Neural progenitor cell (in vitro differentiated cells): ENCODE measurements around the gene TGFB1. TPM values are rescaled to one million over a fixed set of nuclear protein-coding genes. Genes with fewer than 3 reads are reported as not detected.

Source experiments
- DNase-seq: peaks from one replicate; pipeline ENCODE4 v3.0.0-alpha.2; 2016; ENCODE audit warnings: low spot score
- H2AFZ ChIP-seq: fragments of 200-600 bp; sonication (generic); replicated peaks from 2 replicates; pipeline ENCODE4 v1.6.1; 2016; ENCODE audit warnings: antibody characterized with exemption
- H3F3A ChIP-seq: fragments of 200-600 bp; sonication (generic); 2 replicates; pipeline ENCODE4 v1.6.1; 2016; ENCODE audit warnings: antibody characterized with exemption, low read depth
- H3K27ac ChIP-seq: fragments of 200-600 bp; sonication (generic); 2 replicates; pipeline ENCODE4 v1.5.1; 2016; ENCODE audit warnings: mild to moderate bottlenecking
- H3K27me3 ChIP-seq: fragments of 200-600 bp; sonication (generic); 2 replicates; pipeline ENCODE4 v1.6.1; 2016; ENCODE audit warnings: mild to moderate bottlenecking, moderate library complexity
- H3K36me3 ChIP-seq: fragments of 200-600 bp; sonication (generic); 2 replicates; pipeline ENCODE4 v1.5.1; 2016
- H3K4me1 ChIP-seq: fragments of 200-600 bp; sonication (generic); 2 replicates; pipeline ENCODE4 v1.6.1; 2016; ENCODE audit warnings: mixed run types
- H3K4me2 ChIP-seq: fragments of 200-600 bp; sonication (generic); 2 replicates; pipeline ENCODE4 v1.6.1; 2016
- H3K4me3 ChIP-seq: fragments of 200-600 bp; sonication (generic); 2 replicates; pipeline ENCODE4 v1.5.1; 2016
- H3K79me2 ChIP-seq: fragments of 200-600 bp; sonication (generic); 2 replicates; pipeline ENCODE4 v1.6.1; 2016; ENCODE audit warnings: low read depth
- H3K9ac ChIP-seq: fragments of 200-600 bp; sonication (generic); 2 replicates; pipeline ENCODE4 v1.6.1; 2016
- H3K9me3 ChIP-seq: fragments of 200-600 bp; sonication (generic); 2 replicates; pipeline ENCODE4 v1.5.1; 2016; ENCODE audit warnings: low read depth
- H4K20me1 ChIP-seq: fragments of 200-600 bp; sonication (generic); 2 replicates; pipeline ENCODE4 v1.6.1; 2016; ENCODE audit warnings: low read depth
- H3K27ac Mint-ChIP-seq: 3 replicates; pipeline ENCODE4 v1.8.0; 2021; ENCODE audit warnings: mixed read lengths
- H3K27me3 Mint-ChIP-seq: 2 replicates; pipeline ENCODE4 v1.8.0; 2022; ENCODE audit warnings: low read depth, mild to moderate bottlenecking, inconsistent platforms, moderate library complexity, mixed read lengths; ENCODE audit not compliant: insufficient read depth
- H3K36me3 Mint-ChIP-seq: 3 replicates; pipeline ENCODE4 v1.8.0; 2021; ENCODE audit warnings: mixed read lengths
- H3K4me1 Mint-ChIP-seq: 3 replicates; pipeline ENCODE4 v1.8.0; 2021; ENCODE audit warnings: mixed read lengths
- H3K4me3 Mint-ChIP-seq: 3 replicates; pipeline ENCODE4 v1.8.0; 2021; ENCODE audit warnings: mild to moderate bottlenecking, moderate library complexity, mixed read lengths
- H3K9me3 Mint-ChIP-seq: 3 replicates; pipeline ENCODE4 v1.8.0; 2020; ENCODE audit warnings: mixed read lengths
- CTCF ChIP-seq: fragments of 200-600 bp; sonication (generic); IDR thresholded peaks from 2 replicates; pipeline ENCODE4 v1.5.1; 2017; ENCODE audit warnings: antibody characterized with exemption, mild to moderate bottlenecking
- EZH2 ChIP-seq: fragments of 200-600 bp; sonication (generic); IDR thresholded peaks from 2 replicates; pipeline ENCODE4 v1.6.1; 2017; ENCODE audit warnings: antibody characterized with exemption, mild to moderate bottlenecking, moderate library complexity
- EZH2phosphoT487 ChIP-seq: fragments of 200-600 bp; sonication (generic); IDR thresholded peaks from 2 replicates; pipeline ENCODE4 v1.6.1; 2017; ENCODE audit warnings: antibody characterized with exemption
- total RNA-seq: library from RNA; depleted of rRNA; stranded (reverse); fragments of >200 nt; gene quantifications from 2 replicates; pipeline ENCODE4 v1.2.3, GENCODE V29; 2015; ENCODE audit warnings: low replicate concordance

Gene TGFB1
- total RNA-seq, 1 donor from 2014 or later, result 0.65 TPM

GRCh38 chr19:41332000-41332399 is 21.7 kb downstream of the TGFB1 start:
- no peak overlapping the region for H3K4me3 Mint-ChIP-seq
- TF ChIP-seq EZH2 (no peak), CTCF (no peak), EZH2phosphoT487 (no peak)
- Histone ChIP-seq H3F3A (no peaks in the 10 kb centered on the region), H3K9ac (no peak overlapping the region), H4K20me1 (no peaks in the 10 kb centered on the region), H3K27ac (no peak overlapping the region), H3K4me1 (no peaks in the 10 kb centered on the region), H3K27me3 (no peaks in the 10 kb centered on the region), H2AFZ (no peak overlapping the region), H3K4me2 (no peak overlapping the region), H3K79me2 (no peaks in the 10 kb centered on the region), H3K9me3 (no peaks in the 10 kb centered on the region), H3K4me3 (no peak overlapping the region), H3K36me3 (no peaks in the 10 kb centered on the region)
- peaks cover 9% of the 10 kb centered on the region for H3K4me1 Mint-ChIP-seq
- no peak for DNase-seq
- H3K9me3 Mint-ChIP-seq, result no peaks in the 10 kb centered on the region
- no peaks in the 10 kb centered on the region for H3K36me3 Mint-ChIP-seq
- no peak overlapping the region for H3K27ac Mint-ChIP-seq
- H3K27me3 Mint-ChIP-seq, result peaks cover 10% of the 10 kb centered on the region

- no peak for DNase-seq
- Histone ChIP-seq H3K36me3 (no peaks in the 10 kb centered on the region), H3K27ac (no peak overlapping the region), H3F3A (no peaks in the 10 kb centered on the region), H2AFZ (no peak overlapping the region), H3K4me1 (no peaks in the 10 kb centered on the region), H3K27me3 (peaks cover 5% of the 10 kb centered on the region), H3K9me3 (no peaks in the 10 kb centered on the region), H3K79me2 (no peaks in the 10 kb centered on the region), H3K4me3 (no peak overlapping the region), H4K20me1 (no peaks in the 10 kb centered on the region), H3K4me2 (no peak overlapping the region), H3K9ac (no peak overlapping the region)
- Mint-ChIP-seq H3K9me3 (no peaks in the 10 kb centered on the region), H3K36me3 (no peaks in the 10 kb centered on the region), H3K4me3 (no peak overlapping the region), H3K27ac (no peak overlapping the region), H3K4me1 (peaks cover 18% of the 10 kb centered on the region), H3K27me3 (peaks cover 12% of the 10 kb centered on the region)
- no peak for TF ChIP-seq CTCF
- TF ChIP-seq EZH2phosphoT487, result no peak
- no peak for TF ChIP-seq EZH2
Observed at GRCh38 chr19:41330946-41331678, 22.6 kb downstream of the TGFB1 start.

GRCh38 chr19:41330481-41330880 is 23.2 kb downstream of the TGFB1 start:
- Mint-ChIP-seq H3K4me1 (peaks cover 21% of the 10 kb centered on the region), H3K27ac (no peak overlapping the region)

More at GRCh38 chr19:41330481-41330880, 23.2 kb downstream of the TGFB1 start:
- H3K79me2 ChIP-seq, result no peaks in the 10 kb centered on the region
- H4K20me1 ChIP-seq, result no peaks in the 10 kb centered on the region
- no peak for TF ChIP-seq EZH2phosphoT487
- no peak for TF ChIP-seq CTCF
- no peak for TF ChIP-seq EZH2
- Mint-ChIP-seq H3K36me3 (no peaks in the 10 kb centered on the region), H3K4me3 (no peak overlapping the region), H3K9me3 (no peaks in the 10 kb centered on the region), H3K27me3 (peaks cover 12% of the 10 kb centered on the region)
- H3K4me3 ChIP-seq, result no peak overlapping the region
- no peaks in the 10 kb centered on the region for H3F3A ChIP-seq
- no peak overlapping the region for H2AFZ ChIP-seq
- no peak overlapping the region for H3K4me2 ChIP-seq
- no peak overlapping the region for H3K27ac ChIP-seq
- no peak for DNase-seq
- H3K36me3 ChIP-seq, result no peaks in the 10 kb centered on the region
- H3K9ac ChIP-seq, result no peak overlapping the region
- peaks cover 5% of the 10 kb centered on the region for H3K4me1 ChIP-seq
- H3K9me3 ChIP-seq, result no peaks in the 10 kb centered on the region
- peaks cover 11% of the 10 kb centered on the region for H3K27me3 ChIP-seq
